Measurements from ENCODE around the gene NAALADL2. TPM values are rescaled to one million over a fixed set of nuclear protein-coding genes. Genes with fewer than 3 reads are reported as not detected.

NAALADL2 gene
- total RNA-seq, 4 donors from 2014 or later, result 0.36 to 9.2 (median 0.63) TPM

- Histone ChIP-seq H3K27me3 (no peaks in the 10 kb centered on the region), H3K4me3 (no peak overlapping the region), H3K27ac (no peak overlapping the region), H3K4me1 (no peaks in the 10 kb centered on the region), H3K9me3 (no peaks in the 10 kb centered on the region), H3K36me3 (no peaks in the 10 kb centered on the region)
- no peak for ATAC-seq
- TF ChIP-seq CTCF (IDR thresholded peaks at IDR 0.05 in 4 of 5, conservative IDR thresholded peaks at IDR 0.05 in 1 of 5) (no peak), POLR2A (IDR thresholded peaks at IDR 0.05) (no peak)
- no peak for DNase-seq
- intact Hi-C loops (cut with DNase I; ENCODE audit: low total_unique reads) (no loop called here), in situ Hi-C loops (cut with MboI; ENCODE audit: low sequenced_read_pairs in 4 of 4) (no loop called here)
Measured at GRCh38 chr3:175340338-175341015, 481.3 kb downstream of the NAALADL2 start.

GRCh38 chr3:175342196-175342595 is 483.1 kb downstream of the NAALADL2 start:
- TF ChIP-seq CTCF (IDR thresholded peaks at IDR 0.05 in 4 of 5, conservative IDR thresholded peaks at IDR 0.05 in 1 of 5) (no peak), POLR2A (IDR thresholded peaks at IDR 0.05) (no peak)
- intact Hi-C loops (cut with DNase I; ENCODE audit: low total_unique reads) (no loop called here), in situ Hi-C loops (cut with MboI; ENCODE audit: low sequenced_read_pairs in 4 of 4) (no loop called here)
- no peak overlapping the region for H3K27ac ChIP-seq
- ATAC-seq, result no peak
- no peaks in the 10 kb centered on the region for H3K4me1 ChIP-seq
- no peaks in the 10 kb centered on the region for H3K27me3 ChIP-seq
- H3K9me3 ChIP-seq, result no peaks in the 10 kb centered on the region
- no peak overlapping the region for H3K4me3 ChIP-seq
- DNase-seq, result no peak
- H3K36me3 ChIP-seq, result no peaks in the 10 kb centered on the region

- intact Hi-C loops (cut with DNase I; ENCODE audit: low total_unique reads), result no loop called here
- Histone ChIP-seq H3K9me3 (no peaks in the 10 kb centered on the region), H3K4me3 (no peak overlapping the region), H3K4me1 (no peaks in the 10 kb centered on the region), H3K27me3 (no peaks in the 10 kb centered on the region), H3K36me3 (no peaks in the 10 kb centered on the region), H3K27ac (no peak overlapping the region)
- TF ChIP-seq POLR2A (IDR thresholded peaks at IDR 0.05) (no peak), CTCF (IDR thresholded peaks at IDR 0.05 in 4 of 5, conservative IDR thresholded peaks at IDR 0.05 in 1 of 5) (no peak)
- DNase-seq (no peak), ATAC-seq (no peak)
- in situ Hi-C loops (cut with MboI; ENCODE audit: low sequenced_read_pairs in 4 of 4), result no loop called here
Measured at GRCh38 chr3:175343946-175344345, 484.8 kb downstream of the NAALADL2 start.

GRCh38 chr3:175346573-175347356 is 487.6 kb downstream of the NAALADL2 start:
- in situ Hi-C loops (cut with MboI; ENCODE audit: low sequenced_read_pairs in 4 of 4), result no loop called here
- ATAC-seq, result peak in 1 of 2 donors; percentile 55
- no peaks in the 10 kb centered on the region for H3K36me3 ChIP-seq
- H3K27ac ChIP-seq, result no peak overlapping the region
- TF ChIP-seq POLR2A (IDR thresholded peaks at IDR 0.05) (no peak), CTCF (IDR thresholded peaks at IDR 0.05 in 4 of 5, conservative IDR thresholded peaks at IDR 0.05 in 1 of 5) (no peak)
- H3K9me3 ChIP-seq, result no peaks in the 10 kb centered on the region
- peak; percentile 5 to 31 for DNase-seq
- intact Hi-C loops (cut with DNase I; ENCODE audit: low total_unique reads), result no loop called here
- no peaks in the 10 kb centered on the region for H3K4me1 ChIP-seq
- no peaks in the 10 kb centered on the region for H3K27me3 ChIP-seq
- H3K4me3 ChIP-seq, result no peak overlapping the region

Measured in gastrocnemius medialis (tissue), 4 donors.